SHP77 treated with DMSO at 0.1 percent for 48 hours (cell line): ENCODE data around the gene AREL1.

Source experiments
- DNase-seq: peaks from one replicate; lab custom pipeline; 2025; lab: John Stamatoyannopoulos, UW

The AREL1 gene

DNA sequence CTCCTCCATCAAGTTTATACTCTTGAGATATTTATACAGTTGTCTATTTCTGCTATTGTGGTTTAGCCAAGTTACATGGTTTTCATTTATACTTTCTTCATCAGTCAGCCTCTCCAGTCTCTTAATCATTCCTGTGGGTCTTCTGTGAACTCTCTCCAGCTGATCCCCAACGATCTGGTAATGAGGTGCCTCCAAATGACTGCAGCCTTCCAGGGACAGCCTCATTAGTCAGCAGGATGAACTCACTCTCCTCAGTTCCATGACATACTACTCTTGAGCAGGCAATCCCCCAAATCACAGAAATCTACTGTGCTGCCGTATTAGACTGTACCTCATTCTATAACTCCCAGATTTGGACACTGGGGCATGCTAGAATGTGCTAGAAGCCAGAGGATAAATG lies 15.3 kb downstream of the AREL1 start:
- no peak for DNase-seq

DNA sequence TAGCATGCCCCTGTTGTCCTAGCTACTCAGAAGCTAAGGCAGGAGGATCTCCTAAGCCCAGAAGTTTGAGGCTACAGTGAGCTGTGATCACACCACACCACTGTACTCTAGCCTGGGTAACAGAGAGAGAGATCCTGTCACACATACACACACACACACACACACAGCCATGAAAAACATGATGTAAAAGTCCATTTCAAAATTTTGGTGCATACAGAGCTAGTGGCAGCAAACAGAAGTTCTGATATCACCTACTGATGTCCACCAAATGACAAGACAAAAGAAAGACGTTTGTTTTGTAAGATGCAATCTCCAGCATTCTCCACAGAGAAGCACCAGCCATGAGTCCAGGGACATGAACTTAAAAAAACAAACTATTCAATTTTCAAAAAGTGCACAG lies 15.9 kb downstream of the AREL1 start:
- DNase-seq: no peak

DNA sequence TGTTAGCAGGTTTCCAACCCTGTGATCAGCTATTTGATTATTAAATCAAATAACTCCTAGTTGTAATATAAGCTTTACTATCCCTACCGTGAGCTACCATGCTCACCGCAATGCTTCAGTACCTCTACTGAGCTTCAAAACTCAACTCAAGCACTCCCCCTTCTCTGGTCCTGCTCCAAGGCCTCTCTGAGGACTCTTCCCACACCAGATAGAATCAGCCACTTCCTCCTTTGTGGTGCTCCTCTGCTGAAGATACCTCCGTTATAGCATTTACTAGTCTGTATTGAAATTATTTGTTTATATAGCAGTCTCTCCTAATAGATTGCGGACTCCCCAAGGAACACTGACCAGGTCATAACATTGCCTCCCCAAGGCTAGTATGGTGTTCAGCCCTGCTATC lies 17.5 kb downstream of the AREL1 start:
- DNase-seq: no peak

DNA sequence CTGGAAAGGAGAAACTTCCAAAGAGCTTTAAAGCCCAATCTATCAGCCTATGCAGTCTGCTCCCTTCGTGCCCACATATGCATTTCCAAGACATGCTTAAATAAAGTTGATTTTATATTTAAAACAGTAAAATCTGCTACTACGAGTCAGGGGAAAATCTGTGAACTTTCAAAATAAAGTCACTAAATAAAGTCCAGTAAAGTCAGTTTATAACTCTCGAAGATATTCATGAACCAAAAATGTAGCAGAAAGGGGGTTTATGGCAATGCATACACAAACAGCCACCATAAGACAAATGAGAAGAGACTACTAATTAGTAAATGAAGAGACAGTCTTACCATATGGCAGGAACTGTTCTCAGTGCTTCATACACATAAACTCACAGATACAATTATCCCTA lies 19.7 kb downstream of the AREL1 start:
- no peak for DNase-seq

DNA sequence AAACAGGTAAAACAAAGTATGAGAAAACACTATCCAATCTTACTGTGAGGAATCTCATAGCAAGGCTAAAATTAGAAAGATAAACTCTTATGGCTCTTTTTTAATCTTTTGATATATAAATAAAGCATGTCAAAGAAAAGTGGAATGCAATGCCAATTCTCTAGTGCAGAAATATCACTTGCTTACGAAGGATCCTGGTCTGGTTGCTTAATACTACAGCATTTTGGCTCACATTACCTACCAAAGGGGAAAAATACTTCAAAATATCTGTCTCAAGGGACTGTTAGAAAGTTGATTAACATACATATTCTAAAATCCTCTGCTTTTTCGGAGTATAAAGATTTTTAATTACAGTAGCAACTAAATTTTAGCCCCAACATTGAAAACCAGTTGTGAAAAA lies 21.4 kb downstream of the AREL1 start:
- no peak for DNase-seq

DNA sequence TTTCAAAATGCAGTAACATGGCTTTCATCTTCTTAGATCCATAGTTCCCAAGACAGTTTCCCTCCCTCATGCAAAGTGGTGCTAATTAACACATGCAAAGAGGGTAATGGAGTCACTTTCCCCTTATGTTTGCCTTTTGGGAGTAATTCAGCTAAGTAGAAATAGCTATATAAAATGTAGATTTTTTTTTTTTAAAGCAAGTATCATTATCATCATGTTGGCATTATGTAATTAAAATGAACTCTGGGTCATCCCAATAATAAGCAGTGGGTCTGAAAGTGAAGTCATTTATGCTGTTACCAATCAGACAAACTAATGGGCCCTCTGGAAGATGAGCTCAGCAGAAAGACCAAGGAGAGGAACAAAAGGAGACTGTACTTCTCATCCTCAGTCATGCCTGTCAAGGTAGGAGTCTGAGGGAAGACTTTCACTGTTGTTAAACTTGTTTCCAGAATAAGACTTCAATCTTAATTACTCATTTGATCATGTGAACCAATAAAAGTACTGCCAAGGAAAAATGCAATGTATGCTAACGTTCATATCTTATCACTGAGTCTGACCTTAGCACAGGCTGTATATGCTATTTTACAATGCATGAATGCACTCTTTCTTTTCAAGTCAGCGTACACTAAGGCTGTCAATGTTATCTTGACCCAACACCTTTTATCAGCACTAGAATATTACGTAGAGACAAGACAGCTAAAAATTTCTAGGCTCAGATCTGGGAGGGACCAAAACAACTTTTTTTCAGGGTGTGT lies 26.8 kb downstream of the AREL1 start:
- no peak for DNase-seq

DNA sequence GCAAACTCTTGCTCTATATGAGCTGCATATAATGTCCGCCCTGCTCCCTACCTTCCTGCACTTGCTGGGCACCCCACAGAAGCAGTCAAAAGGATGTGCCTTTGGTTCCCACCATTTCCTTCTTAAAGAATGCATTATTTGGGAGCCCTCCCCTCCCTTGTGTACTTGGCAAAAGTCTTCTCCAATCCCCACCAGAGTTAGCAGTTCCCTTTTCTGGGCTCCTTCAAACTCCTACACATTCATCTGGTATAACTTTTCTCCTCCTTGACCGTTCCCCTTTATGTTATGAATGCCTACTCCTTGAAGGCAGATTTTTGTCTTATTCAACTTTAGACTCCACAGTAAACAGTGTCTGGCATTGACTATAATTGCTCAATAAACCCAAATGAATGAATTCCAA lies 27.8 kb downstream of the AREL1 start:
- DNase-seq: no peak

DNA sequence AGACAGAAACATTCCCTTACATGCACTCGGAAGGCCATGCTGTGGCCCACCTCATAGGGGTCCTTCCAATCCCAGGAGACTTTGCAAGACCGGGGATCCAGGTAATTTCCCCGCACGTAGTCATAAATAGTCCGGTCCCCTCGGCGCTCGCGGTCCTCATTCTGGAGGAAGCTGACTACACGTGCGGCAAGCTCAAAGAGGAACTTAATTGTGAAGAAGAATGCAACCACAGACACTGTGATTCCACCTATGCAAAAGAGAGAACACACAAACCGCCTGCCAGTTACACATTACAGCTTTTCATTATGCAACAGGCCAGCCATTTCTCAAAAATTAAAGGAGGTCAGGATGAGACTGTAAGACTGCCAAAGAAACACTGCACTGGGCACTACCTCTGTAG lies 28.4 kb downstream of the AREL1 start:
- DNase-seq: no peak

DNA sequence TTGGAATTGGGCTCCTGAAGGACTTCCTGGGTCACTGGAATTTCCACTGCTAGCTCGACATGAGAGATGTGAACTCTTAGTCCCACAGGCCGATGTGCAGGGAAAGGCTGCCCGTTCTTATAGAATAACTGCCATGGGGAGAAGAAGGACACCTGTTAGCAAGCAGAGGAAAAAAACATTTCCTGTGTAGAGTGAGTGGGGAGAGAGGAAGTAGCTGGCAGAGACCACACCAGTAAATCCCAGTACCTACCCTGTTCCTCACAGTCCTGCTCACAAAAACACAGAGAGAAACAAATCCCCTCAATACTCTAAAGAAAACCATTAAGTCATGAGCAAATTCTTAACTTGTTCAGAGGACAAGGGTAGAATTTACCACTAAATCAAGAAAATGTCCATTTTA lies 29.5 kb downstream of the AREL1 start:
- no peak for DNase-seq

DNA sequence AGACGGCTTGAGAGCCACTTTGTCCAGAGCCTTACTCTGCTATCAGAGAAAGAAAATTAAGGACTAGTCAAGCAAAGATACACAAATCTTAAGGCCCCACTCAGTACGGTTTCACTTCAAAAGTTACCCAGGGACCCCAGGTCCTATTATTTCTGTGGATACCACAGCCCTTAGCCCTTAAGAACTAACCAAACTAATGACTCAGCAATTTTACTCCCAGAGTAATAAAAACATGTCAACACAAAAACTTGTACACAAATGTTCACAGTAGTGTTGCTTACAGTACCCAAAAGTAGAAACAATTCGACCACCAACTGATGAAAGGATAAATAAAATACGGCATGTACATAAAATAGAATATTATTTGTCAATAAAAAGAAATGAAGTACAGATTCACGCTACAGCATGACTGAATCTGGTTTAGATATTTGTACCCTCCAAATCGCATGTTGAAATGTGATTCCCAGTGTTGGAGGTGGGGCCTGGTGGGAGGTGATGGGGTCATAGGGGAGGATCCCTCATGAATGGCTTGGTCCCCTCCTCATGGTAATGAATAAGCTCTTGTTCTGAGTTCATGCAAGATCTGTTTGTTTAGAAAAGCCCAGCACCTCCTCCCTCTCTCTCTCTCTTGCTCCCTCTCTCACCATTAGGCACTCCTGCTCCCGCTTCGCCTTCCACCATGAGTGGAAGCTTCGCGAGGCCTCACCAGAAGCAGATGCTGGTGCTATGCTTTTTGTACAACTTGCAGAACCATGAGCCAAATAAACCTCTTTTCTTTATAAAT lies 30.5 kb downstream of the AREL1 start:
- no peak for DNase-seq

DNA sequence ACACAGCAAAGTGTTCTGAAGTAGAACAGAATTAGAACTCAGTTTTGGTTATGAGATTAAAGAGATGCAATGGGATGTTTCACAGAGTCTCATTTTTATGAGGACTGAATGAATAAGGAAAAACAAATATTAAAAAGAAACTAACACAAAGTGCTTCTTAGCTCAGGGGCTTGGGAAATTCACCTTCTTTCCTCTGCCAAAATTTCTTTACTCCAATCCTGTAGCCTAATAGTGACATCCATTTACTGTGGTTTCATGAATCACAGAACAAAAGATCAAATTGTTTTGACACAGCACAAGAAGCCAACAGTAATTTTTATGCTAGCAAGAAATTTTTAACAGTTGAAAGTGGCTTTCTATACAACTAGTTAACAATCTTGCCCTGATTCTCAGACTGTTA lies 37.7 kb downstream of the AREL1 start:
- no peak for DNase-seq

DNA sequence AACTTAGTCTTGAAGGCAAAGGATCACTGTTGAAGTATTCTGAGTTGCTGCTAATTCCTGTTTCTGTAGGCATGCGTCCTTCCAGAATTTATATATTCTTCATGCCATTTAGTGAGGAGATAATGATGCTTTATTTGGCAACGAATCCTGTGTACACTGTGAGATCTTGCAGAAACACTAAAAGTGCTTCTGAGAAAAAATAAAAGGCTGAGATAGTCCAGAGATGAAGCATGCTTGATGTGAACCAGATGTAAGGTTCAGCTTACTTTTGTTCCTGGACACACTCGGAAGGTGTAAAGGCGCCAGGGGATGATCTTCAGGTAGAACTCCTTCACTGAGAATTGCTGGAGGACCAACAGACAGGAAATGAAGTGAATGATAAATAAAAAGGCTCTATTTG lies 39.1 kb downstream of the AREL1 start:
- no peak for DNase-seq

DNA sequence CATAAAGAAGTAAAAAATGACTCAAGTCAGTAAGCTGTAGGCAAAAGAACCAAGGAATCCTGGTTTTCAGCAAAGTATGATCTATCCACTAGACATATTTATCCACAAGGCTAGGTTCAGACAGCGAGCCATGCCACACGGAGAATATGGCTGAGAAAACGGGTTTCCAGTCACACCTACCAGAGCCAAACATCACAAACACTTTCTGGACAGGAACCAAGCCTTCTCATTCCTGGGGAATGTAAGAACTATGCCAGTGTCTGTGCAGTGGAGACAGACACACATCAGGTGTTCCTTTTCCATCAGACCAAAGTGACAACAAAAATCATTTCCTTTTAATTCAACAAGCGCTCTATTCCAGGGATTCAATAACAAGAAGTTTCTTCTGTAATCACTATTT lies 41.1 kb downstream of the AREL1 start:
- no peak for DNase-seq

DNA sequence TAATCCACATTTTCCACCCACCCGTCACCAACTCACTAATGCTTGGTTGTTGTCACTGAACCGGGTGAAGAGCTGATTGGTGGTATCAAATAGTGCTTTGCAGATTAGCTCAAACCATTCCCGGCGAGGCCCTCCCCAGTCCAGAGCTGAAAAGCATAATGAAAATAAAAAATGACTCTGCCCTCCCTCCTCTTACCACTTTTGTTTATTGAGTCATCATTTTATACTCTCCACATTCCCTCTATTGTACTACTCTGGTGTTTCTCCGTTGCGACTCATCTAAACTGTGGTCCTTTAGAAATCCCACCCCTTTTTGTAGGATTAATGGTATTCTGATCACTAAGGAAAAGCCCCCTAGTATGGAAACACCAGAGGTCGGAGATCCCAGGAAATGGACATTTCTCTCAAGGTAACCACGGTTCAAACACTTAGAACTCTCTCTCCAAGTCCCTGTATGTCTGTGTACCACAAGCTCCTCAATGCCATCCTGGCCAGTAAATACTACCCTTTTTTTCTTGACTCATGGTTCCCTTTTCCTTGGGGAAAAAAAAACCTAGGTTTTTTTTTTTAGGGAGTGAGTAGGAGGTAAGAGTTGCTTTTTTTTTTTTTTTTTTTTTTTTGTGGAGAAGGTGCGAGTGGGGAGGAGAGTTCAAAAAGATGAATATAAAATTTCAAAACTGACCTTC lies 42.0 kb downstream of the AREL1 start:
- no peak for DNase-seq

DNA sequence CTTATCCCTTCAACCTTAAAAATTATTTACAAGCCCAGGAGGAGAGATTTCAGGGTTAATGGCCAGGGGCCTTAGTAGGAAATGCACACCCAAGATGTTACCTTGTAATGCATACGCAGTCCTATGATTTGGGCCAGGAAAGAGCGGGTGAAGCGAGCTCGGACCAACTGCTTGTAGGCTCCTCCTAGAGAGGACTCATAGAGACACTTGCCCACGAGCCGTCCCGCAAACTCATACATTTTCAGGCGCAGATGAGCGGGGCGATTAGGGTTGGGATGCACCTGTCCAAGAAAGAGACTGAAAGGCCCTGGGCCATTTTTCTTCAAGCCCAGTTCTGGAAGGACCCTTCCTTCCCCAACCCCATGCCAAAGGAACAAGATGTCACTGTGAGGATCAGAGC lies 43.0 kb downstream of the AREL1 start:
- no peak for DNase-seq

DNA sequence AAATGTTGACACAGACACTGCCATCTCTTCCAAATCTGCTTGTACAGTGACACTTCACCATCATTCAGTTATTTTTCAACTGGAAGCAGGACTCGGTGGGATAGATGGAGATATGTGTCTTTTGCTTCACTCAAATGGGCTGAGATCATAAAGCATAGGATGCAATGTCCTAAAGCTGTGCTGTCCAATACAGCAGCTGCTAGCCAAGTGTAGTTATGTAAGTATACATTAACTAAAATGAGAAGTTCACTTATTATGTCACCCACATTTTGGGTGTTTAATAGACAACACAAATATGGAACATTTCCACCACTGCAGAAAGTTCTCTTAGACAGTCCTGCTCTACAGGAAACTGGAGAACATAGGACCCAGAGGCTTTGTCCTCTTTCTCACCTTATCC lies 43.6 kb downstream of the AREL1 start:
- DNase-seq: no peak

DNA sequence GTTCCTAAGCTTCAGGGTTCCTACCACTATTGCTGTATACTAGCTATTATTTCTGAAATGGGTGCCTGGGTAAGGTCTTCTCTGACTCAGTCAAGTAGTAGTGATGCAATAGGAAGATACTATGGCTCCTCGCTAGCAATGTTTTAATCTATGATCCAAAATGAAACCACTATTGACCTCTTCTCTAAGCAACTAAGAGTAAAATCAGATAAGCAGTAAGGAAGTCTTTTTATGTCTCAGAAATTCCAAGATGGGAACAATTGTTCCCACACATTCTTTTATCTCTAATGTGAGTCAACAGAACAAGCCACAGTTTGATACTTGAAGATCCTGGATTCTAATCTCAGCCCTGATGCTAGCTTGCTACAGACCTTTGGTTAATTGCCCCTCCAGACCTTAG lies 45.1 kb downstream of the AREL1 start:
- no peak for DNase-seq

DNA sequence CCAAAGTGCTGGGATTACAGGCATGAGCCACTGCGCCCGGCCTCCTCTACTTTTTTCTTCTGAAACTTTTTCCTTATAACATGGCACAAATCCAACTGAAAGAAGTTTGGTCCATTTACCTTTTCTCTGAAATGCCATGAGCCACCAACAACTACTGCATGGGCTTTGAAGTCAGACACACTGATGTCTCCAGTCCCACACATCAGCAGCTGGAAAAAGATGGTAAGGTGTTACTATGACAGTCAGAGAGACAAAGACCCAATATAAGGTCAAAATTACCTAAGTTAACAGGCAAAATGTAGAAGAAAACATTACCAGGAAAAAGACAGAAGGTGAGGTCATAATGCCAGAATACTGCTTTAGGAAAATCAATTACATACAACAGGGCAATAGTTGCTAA lies 48.2 kb downstream of the AREL1 start:
- no peak for DNase-seq

DNA sequence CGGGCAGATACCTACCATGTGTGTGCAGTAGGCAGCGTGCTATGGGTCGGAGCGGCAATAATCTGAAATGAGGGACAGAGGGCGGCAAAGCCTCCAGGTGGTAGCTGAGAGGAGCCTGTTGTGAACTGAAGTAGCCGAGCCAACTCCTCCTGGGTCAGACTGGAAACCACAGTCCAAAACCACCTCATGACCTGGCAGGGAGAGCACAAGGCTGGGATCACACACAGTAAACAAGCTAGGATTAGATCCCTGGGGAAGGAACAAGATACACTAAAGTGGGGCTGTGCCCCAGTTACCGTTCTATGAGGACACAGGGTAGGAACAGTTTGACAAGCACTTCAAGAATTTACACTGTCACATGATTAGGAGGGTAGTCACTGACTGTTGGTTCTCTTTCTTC lies 49.0 kb downstream of the AREL1 start:
- DNase-seq: no peak

DNA sequence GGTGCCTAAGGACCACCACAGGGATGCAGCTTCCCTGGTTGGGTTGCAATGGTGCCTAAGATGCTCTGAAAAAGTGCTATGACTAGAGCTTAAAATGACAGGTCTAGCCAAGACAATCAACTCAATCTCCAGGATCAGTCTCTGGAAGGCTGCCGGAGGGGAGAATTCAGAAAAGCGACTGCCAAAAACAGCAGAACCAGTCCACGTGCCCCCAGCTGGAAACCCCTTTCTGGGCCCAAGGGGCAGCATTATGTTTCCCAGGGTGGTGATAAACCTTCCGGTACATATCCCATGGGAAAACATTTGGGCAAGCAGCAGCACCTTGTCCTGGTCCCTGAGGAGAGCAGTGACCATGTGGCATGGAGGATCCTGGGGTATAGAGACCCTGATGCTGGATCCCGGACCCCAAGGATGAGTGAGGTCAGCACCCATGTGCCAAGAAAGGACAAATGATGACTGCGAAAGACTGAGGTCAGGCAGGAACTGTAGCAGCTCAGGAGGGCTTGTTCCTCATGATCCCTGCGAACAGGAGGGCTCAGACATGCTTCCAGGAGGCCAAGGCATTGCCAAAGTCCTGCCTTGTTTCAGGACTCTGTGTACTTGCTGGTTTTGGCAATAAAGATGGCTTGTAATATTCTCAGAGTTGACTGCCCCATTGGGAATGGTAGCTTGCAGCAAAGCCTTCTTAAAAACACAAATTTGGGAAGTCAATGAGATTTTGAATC lies 51.0 kb downstream of the AREL1 start:
- DNase-seq: no peak

DNA sequence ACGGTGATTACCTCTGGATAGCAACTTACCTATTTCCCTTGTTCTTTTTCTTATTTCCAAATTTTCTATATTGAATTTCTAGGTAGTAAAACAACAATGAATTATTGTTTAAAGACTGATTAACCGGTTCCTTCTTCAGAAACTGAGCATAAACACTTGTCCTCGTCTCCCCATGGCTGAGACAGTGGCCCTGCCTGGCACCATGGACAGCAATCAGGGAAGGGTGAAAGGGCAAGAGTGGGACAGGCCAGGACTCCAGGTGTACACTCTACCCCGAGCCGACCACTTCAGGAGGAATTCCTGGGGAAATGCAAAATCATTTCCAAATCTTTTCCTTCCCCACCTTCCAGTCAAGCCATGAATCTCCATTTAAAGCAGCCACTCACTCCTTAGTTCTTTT lies 52.0 kb downstream of the AREL1 start:
- no peak for DNase-seq

DNA sequence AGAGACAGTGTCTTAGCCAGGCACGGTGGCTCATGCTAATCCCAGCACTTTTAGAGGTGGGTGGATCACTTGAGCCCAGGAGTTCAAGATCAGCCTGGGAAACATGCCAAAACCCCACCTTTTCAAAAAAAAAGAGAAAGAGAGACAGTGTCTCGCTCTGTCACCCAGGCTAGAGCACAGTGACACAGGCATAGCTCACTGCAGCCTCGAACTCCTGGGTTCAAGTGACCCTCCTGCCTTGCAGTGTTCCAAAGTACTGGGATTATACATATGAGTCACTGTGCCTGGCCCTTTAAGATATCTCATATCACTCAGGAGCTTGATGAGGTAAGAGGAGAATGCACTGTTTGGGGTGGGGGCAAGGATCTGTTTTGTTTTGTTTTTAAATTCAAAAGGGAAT lies 52.7 kb downstream of the AREL1 start:
- DNase-seq: no peak
